Measurements from ENCODE around the gene CD8B2.
"Not testable (repeated sequence)": the region's sequence is repeated elsewhere in the genome, so short reads cannot be mapped to it uniquely, and the experiment has no call there.

Gene CD8B2

GRCh38 chr2:106511934-106512333 is 24.8 kb downstream of the CD8B2 start:
- DNase-seq (ENCODE audit: low read depth) = not testable (repeated sequence)

GRCh38 chr2:106513391-106513790 is 26.2 kb downstream of the CD8B2 start:
- not testable (repeated sequence) for DNase-seq (ENCODE audit: low read depth)

- DNase-seq (ENCODE audit: low read depth) = not testable (repeated sequence)
These were observed 27.7 kb downstream of the CD8B2 start for GRCh38 chr2:106514827-106515226.

DNA sequence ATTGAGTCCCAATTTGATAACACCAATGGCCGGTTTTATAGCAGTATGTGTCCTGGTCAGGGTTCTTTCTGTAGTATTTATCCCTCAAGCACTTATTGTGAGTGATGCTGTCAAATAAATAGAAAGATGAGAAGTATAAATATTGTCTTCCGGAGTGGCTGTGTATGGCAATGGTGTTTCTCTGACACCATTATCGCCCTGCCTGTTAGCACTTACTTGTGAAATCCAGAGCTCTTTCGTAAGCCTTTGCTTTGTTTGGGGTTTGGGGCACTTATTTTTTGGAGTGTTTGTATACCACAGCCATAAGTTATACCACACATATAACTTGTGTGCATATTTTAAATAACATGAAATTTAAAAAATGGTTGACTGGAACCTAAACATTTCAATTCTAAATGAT is 29.3 kb downstream of the CD8B2 start:
- DNase-seq (ENCODE audit: low read depth) = no peak

DNA sequence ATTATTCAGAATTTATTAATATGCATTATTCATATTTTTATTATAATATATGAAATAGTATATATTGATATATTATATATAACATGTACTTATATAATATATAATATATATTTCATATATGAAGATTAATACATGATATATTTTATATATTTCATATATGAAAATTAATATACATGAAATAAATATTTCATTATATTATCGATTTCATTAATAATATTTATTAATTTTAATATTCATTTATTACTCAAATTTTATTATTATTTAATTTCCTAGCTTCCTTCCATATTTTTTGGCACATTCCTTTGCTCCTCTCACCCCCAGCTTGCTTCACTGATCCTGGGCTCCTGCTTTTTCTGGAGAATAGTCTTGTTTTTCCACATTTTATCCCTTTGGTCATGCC is 29.7 kb downstream of the CD8B2 start:
- DNase-seq (ENCODE audit: low read depth) = no peak

- no peak for DNase-seq (ENCODE audit: low read depth)
These were observed 30.2 kb downstream of the CD8B2 start for GRCh38 chr2:106517329-106517728.

- DNase-seq (ENCODE audit: low read depth) = no peak
These were observed 32.6 kb downstream of the CD8B2 start for GRCh38 chr2:106519767-106520166.

DNA sequence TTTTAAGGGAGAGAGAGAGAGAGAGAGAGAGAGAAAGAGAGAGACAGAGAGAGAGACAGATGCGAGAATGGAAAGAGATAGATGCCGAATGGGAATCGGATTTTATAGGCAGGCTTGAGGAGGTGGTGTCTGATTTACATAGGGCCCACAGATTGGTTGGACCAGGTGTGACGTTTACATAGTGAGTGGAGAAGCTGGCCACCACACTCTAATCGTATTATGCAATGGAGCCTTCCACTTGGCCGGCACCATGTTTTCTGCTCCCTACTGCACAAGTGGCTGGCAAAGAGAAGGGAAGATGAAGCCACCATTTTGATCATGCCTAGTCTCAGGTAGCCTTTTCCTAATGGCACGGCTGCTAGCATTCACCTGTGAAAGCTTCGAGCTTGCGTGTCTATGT is 33.9 kb downstream of the CD8B2 start:
- DNase-seq (ENCODE audit: low read depth) = no peak

GRCh38 chr2:106523976-106524665 is 37.0 kb downstream of the CD8B2 start:
- no peak for DNase-seq (ENCODE audit: low read depth)

DNA sequence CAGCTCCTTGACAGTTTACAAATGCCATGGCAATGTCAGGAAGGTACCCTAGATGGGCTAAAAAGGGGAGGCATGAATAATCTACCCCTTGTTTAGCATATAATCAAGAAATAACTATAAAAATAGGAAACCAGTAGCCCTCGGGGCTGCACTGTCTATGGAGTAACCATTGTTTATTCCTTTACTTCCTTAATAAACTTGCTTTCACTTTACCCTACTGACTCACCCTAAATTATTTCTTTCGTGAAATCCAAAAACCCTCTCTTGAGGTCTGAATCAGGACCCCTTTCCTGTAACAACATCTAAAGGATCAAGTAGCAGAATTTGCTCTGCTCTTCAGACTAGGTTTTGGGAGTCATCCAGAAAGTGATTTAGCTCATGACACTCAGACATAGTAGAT is 43.7 kb downstream of the CD8B2 start:
- no peak for DNase-seq (ENCODE audit: low read depth)

GRCh38 chr2:106531676-106532214 is 44.6 kb downstream of the CD8B2 start:
- DNase-seq (ENCODE audit: low read depth) = no peak

DNA sequence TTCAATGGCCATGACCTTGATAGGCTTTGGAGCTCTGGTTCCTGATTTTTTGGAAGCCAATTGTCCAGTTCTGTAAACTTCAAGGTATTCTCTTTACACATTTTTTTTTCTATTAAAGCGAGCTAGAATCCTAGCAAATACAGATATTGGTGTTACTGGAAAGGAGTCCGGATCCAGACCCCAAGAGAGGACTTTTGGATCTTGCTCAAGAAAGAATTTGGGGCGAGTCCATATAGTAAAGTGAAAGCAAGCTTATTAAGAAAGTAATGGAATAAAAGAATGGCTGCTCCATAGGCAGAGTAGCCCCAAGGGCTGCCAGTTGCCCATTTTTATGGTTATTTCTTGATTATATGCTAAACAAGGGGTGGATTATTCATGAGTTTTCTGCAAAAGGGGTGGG is 45.1 kb downstream of the CD8B2 start:
- no peak for DNase-seq (ENCODE audit: low read depth)

- no peak for DNase-seq (ENCODE audit: low read depth)
These were observed 47.3 kb downstream of the CD8B2 start for GRCh38 chr2:106534471-106534870.

DNA sequence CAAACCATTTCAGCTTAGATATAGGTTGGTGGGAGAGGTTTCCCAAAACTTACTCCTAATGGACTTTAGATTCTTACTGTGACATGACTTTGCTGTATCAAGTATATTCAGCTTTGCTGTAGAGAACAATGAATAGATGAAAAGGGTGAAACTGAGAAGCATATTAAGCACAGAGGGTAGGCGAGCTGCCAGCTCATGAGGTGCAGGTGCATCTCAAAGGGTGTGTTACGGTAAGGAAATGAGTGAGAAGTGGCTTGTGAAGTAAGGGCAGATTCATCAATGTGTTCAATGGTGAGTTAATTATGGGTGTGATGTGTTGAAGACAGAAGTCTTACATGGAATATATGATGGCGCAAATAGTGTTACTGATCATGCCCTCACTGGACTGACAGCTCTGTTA is 49.3 kb downstream of the CD8B2 start:
- DNase-seq (ENCODE audit: low read depth) = no peak

DNA sequence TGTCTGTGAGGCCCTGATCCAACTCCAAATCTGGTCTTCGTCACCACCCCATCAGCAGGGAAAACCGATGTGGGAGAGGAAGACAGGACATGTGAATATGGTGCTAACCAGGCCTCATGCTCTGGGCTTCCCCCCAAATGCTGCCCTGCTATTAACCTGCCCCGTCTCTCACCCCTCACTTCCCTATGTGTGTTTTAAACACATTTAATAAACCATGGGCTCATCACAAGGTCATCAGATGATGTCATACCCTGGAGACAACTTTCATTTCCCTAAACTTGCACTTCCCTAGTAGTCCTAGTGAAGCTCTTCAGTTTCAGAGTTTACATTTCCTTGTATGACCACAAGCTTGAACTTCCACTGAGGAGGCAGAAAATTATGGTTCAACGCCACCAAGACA is 49.9 kb downstream of the CD8B2 start:
- DNase-seq (ENCODE audit: low read depth) = no peak

- DNase-seq (ENCODE audit: low read depth) = no peak
These were observed 50.6 kb downstream of the CD8B2 start for GRCh38 chr2:106537791-106538191.

GRCh38 chr2:106540886-106541285 is 53.7 kb downstream of the CD8B2 start:
- DNase-seq (ENCODE audit: low read depth) = no peak

- DNase-seq (ENCODE audit: low read depth) = no peak
These were observed 54.2 kb downstream of the CD8B2 start for GRCh38 chr2:106541333-106541732.

DNA sequence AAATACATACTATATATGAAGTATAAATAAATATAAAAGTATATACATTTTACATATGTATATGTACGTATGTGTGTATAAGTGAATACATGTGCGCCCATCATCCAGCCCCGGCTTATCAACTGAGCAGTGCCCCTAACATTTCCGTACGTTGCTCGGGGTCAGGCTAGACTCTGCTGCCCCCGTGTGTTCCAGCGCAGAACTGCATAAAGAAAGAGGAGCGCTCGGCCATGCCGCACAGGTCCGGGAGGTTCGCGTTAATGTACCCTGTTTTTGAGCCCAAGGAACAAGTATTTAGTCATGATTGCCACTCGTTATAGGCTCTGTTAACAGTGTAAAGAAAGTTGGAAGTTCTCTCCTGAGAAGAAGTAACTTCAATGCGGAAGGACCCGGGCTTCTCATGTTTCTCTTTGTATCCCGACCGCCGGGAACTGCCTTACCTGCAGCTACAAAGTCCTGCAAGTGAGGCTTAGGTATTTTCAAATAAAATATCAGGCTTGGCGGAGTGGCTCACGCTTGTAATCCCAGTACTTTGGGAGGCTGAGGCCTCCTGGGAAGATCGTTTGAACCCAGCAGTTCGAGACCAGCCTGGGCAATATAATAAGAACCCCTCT is 55.7 kb downstream of the CD8B2 start:
- DNase-seq (ENCODE audit: low read depth) = peak; percentile 74

GRCh38 chr2:106545007-106545406 is 57.8 kb downstream of the CD8B2 start:
- DNase-seq (ENCODE audit: low read depth) = no peak

GRCh38 chr2:106546391-106546990 is 59.3 kb downstream of the CD8B2 start:
- DNase-seq (ENCODE audit: low read depth) = no peak

- no peak for DNase-seq (ENCODE audit: low read depth)
These were observed 60.2 kb downstream of the CD8B2 start for GRCh38 chr2:106547164-106547903.
